AG20443 (cell line): ENCODE results near the gene TGFBR1.
"Not testable (repeated sequence)": the region's sequence is repeated elsewhere in the genome, so short reads cannot be mapped to it uniquely, and the experiment has no call there.

Source experiments
- DNase-seq: peaks from one replicate; pipeline ENCODE4 v3.0.0; 2012; ENCODE audit warnings: low spot score, mixed read lengths

The TGFBR1 gene

GRCh38 chr9:99076030-99076429 is 28.9 kb upstream of the TGFBR1 start:
- DNase-seq, result no peak

GRCh38 chr9:99076483-99077171 is 28.3 kb upstream of the TGFBR1 start:
- peak; percentile 20 for DNase-seq

DNA sequence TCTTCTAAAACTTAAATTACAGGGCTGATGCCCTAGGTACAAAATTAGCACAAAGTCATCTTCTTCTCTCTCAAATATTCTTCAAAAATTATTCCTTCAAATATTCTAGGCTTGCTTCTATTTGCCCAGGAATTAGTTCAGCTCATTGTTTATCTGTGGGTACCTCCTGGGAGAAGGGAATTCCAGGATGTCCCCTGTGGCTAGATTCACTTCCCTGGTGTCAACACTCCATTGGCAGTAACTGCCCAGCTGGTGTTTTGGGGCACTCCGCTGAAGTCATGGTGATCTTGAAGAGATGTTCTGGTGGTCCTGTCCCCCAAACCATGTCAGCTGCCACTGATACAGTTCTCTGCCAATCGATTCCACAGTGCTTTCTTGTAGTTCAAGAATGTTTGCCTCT is 26.2 kb upstream of the TGFBR1 start:
- DNase-seq, result no peak

- no peak for DNase-seq
Measured at GRCh38 chr9:99079542-99079941, 25.4 kb upstream of the TGFBR1 start.

GRCh38 chr9:99083051-99083450 is 21.9 kb upstream of the TGFBR1 start:
- no peak for DNase-seq

- DNase-seq, result peak; percentile 87
Measured at GRCh38 chr9:99085949-99086948, 18.7 kb upstream of the TGFBR1 start.

GRCh38 chr9:99087462-99087861 is 17.5 kb upstream of the TGFBR1 start:
- no peak for DNase-seq

- DNase-seq, result peak; percentile 56
Measured at GRCh38 chr9:99090336-99091130, 14.4 kb upstream of the TGFBR1 start.

DNA sequence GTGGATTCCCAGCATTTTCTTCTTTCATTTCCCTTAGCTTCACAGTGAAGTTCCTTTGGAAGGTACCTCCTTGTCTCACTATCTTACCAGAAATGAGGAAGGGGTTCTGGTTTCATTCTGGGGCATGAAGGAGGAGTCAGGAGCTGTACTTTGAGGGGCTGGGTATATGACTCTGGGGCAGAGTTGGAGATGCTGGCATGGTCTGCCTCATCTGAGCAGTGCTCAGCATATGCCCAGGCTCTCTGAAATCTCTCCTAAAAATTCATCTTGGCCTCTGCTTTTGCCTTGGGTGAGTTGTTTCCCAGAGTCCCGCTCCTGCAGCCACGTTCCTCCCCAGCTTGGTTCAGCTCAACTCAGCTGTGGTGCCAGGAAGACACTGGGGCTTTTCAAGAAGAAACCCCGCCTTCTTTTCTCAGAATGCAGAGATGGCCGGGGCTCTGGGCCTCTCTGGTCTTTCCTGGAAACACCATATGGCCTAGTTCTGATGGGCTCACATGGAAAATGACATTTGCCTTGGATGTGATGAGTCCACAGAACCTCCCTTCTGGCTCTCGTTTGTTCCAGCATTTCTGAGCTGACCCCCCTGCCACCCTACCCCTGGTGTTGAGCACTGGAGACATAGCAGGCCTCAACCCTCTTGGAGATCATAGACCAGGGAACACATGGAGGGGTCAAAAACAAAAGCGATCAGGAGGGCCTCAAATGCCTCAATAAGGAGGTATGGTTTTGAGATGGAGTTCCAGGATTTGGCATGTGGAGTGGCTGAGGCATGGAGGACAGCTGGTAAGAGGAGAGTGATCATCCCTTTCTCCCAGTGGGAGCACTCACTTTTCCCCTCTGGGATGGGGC is 12.0 kb upstream of the TGFBR1 start:
- no peak for DNase-seq

DNA sequence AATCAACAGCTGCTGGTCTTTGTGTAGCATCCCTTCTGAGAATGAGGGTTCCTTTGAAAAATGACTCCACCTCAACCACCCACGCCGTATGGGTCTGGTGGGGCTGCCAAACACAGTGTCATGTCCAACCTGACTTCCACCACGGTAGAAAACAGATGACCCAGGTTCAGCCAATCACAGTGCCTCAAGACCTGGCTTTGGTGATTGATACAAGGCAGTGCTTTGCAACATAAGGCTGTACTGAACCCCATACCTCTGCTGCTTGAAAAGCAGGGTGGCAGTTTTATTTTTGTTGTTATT is 11.5 kb upstream of the TGFBR1 start:
- DNase-seq, result no peak

GRCh38 chr9:99095565-99095964 is 9.3 kb upstream of the TGFBR1 start:
- no peak for DNase-seq

GRCh38 chr9:99096409-99096808 is 8.5 kb upstream of the TGFBR1 start:
- no peak for DNase-seq

GRCh38 chr9:99099806-99100585 is 4.9 kb upstream of the TGFBR1 start:
- not testable (repeated sequence) for DNase-seq

- no peak for DNase-seq
Measured at GRCh38 chr9:99101271-99101670, 3.6 kb upstream of the TGFBR1 start.

DNA sequence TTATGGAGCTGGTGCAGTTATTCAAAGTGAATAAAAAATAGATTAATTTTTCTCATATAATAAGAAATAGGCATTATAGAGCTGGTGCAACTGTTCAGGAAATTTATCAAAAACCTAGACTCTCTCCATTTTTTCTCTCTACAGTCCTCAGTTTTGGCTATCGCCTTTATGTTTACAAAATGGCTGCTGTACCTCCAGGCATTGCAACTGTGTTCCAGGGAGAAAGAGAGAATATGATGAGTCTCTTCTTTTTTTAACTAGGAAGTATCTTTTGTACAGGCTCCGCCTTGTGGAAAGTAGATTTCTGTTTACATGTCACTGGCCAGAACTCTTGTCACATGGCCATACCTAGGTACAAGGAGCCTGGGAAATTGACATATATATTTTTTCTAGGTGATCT is 3.1 kb upstream of the TGFBR1 start:
- DNase-seq, result no peak

- DNase-seq, result no peak
Measured at GRCh38 chr9:99103054-99103895, 1.6 kb upstream of the TGFBR1 start.

DNA sequence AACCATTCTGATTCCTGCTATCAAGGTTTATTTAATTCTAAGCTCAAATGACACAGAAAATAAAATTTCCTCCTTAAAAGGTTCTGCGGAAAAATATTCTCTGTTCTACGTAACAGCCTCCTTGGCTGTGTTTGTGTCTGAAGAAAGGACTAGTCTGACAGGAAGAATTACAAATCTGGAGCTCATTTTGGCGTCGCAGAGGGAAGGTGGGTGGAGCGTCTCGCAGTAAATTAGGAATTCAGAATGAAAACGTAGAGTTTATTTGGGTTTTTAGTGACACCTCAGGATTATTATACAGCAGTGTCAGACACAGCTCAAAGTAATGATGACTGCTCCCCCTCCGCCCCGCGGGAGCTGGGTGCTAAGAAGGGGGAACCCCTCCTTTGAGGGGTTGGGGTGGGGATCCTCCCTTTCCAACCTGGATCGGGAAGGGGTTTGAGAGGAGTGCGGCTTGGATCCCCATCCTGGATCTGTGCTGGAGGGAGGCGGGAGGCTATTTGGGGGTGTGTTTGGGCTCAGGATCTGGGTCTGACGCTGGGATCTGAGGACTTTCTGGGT is 933 bp upstream of the TGFBR1 start:
- peak; percentile 71 for DNase-seq

DNA sequence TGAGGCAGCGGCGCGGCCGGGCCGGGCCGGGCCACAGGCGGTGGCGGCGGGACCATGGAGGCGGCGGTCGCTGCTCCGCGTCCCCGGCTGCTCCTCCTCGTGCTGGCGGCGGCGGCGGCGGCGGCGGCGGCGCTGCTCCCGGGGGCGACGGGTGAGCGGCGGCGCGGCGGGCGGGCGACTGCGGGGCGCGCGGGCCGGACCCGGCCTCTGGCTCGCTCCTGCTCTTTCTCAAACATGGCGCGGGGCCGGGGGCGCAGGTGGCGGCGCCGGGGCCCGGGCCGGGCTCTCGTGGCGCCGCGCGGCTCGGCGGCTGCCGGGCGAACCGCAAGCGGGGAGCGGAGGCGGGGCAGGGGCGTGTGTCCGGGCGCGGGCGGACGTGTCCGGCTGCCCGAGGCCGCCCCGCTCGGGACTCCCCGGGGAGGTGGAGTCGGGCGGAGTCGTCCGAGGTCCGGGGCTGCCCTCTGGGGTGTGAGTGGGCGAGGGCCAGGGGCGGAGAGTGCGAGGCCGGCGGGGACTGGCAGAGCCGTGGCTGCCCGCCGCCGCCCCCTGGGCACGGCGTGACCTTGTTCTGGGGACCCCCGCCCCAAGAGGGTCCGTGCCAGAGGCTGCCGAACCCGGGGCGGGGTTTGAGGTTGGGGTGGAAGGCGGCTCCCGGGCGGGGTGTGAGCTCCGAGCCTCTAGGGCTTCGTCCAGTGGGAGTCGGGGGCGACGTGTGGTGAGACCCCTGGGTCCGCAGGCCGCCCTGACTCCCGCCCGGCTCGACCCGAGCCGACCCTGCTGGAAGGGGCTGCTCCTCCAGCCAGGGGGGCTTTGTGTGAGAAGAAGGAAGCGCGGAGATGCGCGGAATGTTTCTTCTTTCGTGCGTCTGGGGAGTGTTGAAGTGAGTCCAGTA is 485 bp downstream of the TGFBR1 start:
- peak; percentile 92 for DNase-seq

- DNase-seq, result no peak
Measured at GRCh38 chr9:99106044-99106375, 1.1 kb downstream of the TGFBR1 start.
